Esophagus squamous epithelium (tissue), 5 donors: Measurements from ENCODE around the gene SLC4A1. TPM values are rescaled to one million over a fixed set of nuclear protein-coding genes. Genes with fewer than 3 reads are reported as not detected.

Source experiments
- DNase-seq: peaks from one replicate; lab custom pipeline; 2025; lab: John Stamatoyannopoulos, UW
- H3K27ac ChIP-seq, 4 donors: fragments of 200-600 bp; sonication (generic); one replicate each; pipeline ENCODE4 v1.5.1; 2016 to 2019; ENCODE audit warnings: mild to moderate bottlenecking in 1 of 4
- H3K27me3 ChIP-seq, 4 donors: fragments of 200-600 bp; sonication (generic); 1 replicate in 3 of 4; 2 replicates in 1 of 4; pipeline versions ENCODE4 v1.5.1 to v1.6.0; 2017 to 2021; ENCODE audit warnings: antibody characterized with exemption in 1 of 4
- H3K36me3 ChIP-seq, 3 donors: fragments of 200-600 bp; sonication (generic); one replicate each; pipeline ENCODE4 v1.5.1; 2016 to 2019
- H3K4me1 ChIP-seq, 3 donors: fragments of 200-600 bp; sonication (generic); one replicate each; pipeline ENCODE4 v1.5.1; 2017 to 2019
- H3K4me3 ChIP-seq, 4 donors: fragments of 200-600 bp; sonication (generic); 1 replicate in 3 of 4; 2 replicates in 1 of 4; pipeline ENCODE4 v1.5.1; 2016 to 2019; ENCODE audit warnings: mild to moderate bottlenecking in 2 of 4, moderate library complexity in 1 of 4
- H3K9me3 ChIP-seq, 3 donors: fragments of 200-600 bp; sonication (generic); one replicate each; pipeline ENCODE4 v1.5.1; 2016 to 2019
- CTCF ChIP-seq, 6 experiments: fragments of 450-650 bp in 4 of 6; fragments of 200-600 bp in 2 of 6; sonication (generic) in 2 of 6; IDR thresholded peaks; one replicate each; pipeline ENCODE4 v1.5.1; 2016 to 2019; ENCODE audit warnings: antibody characterized with exemption in 6 of 6, mild to moderate bottlenecking in 4 of 6, moderate library complexity in 4 of 6
- POLR2A ChIP-seq, 4 donors: fragments of 450-650 bp; IDR thresholded peaks; one replicate each; pipeline ENCODE4 v1.6.1; 2017; ENCODE audit warnings: antibody characterized with exemption in 4 of 4, mild to moderate bottlenecking in 4 of 4, moderate library complexity in 3 of 4
- WGBS, 2 donors: methylation state at CpG; one replicate each; pipeline ENCODE4 v1.1.5; 2018; 5-methylcytosine and 5-hydroxymethylcytosine counted together
- intact Hi-C: fragments of 100-400 bp; cut with DNase I; formaldehyde crosslinking; loops from one replicate; pipeline ENCODE4 v1.15.0; 2022
- total RNA-seq, 4 donors: library from RNA; depleted of rRNA; stranded (reverse); fragments of >200 nt; gene quantifications; one replicate each; pipeline ENCODE4 v1.1.0, GENCODE V29; 2016
- donor health status: DM: yes; HTN: yes; CAD: no.

The SLC4A1 gene
- total RNA-seq, 4 donors from 2014 or later: not detected

- no peak for TF ChIP-seq POLR2A (IDR thresholded peaks at IDR 0.05)
- no peak for TF ChIP-seq CTCF (IDR thresholded peaks at IDR 0.05)
- intact Hi-C loops: no loop called here
These were observed 4.5 kb downstream of the SLC4A1 start for GRCh38 chr17:44263345-44263902.

DNA sequence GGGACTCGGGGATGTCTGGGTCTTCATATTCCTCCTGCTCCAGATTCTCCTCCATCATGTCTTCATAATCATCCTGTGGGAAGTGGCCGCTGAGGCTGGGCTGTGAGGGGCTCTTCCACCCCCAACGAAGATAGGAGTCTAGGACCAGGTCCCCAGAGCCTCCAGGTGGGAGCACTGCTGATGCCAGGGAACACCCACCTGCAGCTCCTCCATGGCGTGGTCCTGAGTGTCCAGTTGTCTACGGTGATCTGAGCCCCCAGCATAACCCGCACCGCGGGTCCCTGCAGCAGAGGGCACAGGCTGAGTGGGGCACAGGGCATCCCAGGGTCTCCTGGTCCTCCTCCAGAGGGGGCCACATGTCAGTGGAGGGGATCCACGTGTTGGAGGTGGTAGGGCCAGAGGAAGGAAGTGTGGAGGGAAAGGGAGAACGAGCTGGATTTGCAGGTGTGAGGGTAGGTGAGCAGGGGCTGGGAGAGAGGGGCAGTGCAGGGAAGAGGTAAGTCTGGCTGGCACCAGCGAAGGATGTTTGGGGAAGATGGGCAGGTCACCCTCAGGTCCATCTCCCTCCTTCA is 5.2 kb downstream of the SLC4A1 start:
- H3K9me3 ChIP-seq: no peaks in the 10 kb centered on the region
- H3K27me3 ChIP-seq: peaks cover 0 to 8% (median 0%) of the 10 kb centered on the region in 4 donors
- no peak overlapping the region for H3K27ac ChIP-seq
- TF ChIP-seq POLR2A (IDR thresholded peaks at IDR 0.05) (no peak), CTCF (IDR thresholded peaks at IDR 0.05) (no peak)
- no peaks in the 10 kb centered on the region for H3K4me1 ChIP-seq
- no peak overlapping the region for H3K4me3 ChIP-seq
- WGBS, 2 donors: 50 to 74% methylated on average over 4 to 8 of the region's 11 CpGs
- intact Hi-C loops: no loop called here
- DNase-seq: no peak
- no peaks in the 10 kb centered on the region for H3K36me3 ChIP-seq

More at GRCh38 chr17:44263345-44263902, 4.5 kb downstream of the SLC4A1 start:
- no peak overlapping the region for H3K4me3 ChIP-seq
- no peak overlapping the region for H3K27ac ChIP-seq
- DNase-seq: no peak
- WGBS, 2 donors: 83 to 89% methylated on average over 5 to 7 of the region's 7 CpGs
- no peaks in the 10 kb centered on the region for H3K4me1 ChIP-seq
- H3K36me3 ChIP-seq: no peaks in the 10 kb centered on the region
- no peaks in the 10 kb centered on the region for H3K9me3 ChIP-seq
- H3K27me3 ChIP-seq: peaks cover 0 to 8% (median 0%) of the 10 kb centered on the region in 4 donors

GRCh38 chr17:44260296-44260695 is 7.6 kb downstream of the SLC4A1 start:
- no peaks in the 10 kb centered on the region for H3K9me3 ChIP-seq
- H3K4me1 ChIP-seq: no peaks in the 10 kb centered on the region
- intact Hi-C loops: no loop called here
- TF ChIP-seq POLR2A (IDR thresholded peaks at IDR 0.05) (no peak), CTCF (IDR thresholded peaks at IDR 0.05) (no peak)
- H3K27ac ChIP-seq: no peak overlapping the region
- H3K4me3 ChIP-seq: no peak overlapping the region
- H3K36me3 ChIP-seq: no peaks in the 10 kb centered on the region
- WGBS, 2 donors: 70 to 91% methylated on average over 4 of the region's 6 CpGs
- no peak for DNase-seq
- H3K27me3 ChIP-seq: peaks cover 0 to 8% (median 0%) of the 10 kb centered on the region in 4 donors

DNA sequence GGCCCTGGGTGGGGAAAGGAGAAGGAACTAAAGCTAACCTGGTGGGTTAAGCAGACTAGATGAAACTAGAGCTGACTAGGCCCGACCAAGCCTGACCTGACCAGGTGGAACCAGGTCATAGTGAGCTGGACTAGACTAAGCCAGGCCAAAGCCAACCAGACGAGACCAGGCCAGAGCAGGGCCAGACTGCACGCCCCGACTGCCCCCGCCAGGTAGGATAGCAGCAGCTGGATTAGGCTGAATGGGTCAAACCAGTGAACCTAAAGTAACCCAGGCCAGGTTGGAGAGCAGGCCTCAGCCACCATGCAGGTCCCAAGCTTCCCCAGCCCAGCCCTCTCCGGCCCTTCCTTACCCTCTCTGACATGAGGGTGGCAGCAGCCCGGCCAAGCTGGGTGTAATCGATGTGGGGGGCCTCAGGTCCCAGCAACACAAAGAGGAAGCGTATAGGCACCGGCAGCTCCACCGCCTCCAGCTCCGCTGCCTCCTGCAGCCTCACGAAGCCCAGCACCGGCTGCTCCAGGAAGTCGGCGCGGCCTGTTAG is 9.1 kb downstream of the SLC4A1 start:
- DNase-seq: no peak
- H3K27me3 ChIP-seq: peaks cover 0 to 18% (median 0%) of the 10 kb centered on the region in 4 donors
- H3K4me3 ChIP-seq: no peak overlapping the region
- H3K4me1 ChIP-seq: no peaks in the 10 kb centered on the region
- no peaks in the 10 kb centered on the region for H3K36me3 ChIP-seq
- WGBS, 2 donors: 45 to 83% methylated on average over 2 to 4 of the region's 17 CpGs
- no peak for TF ChIP-seq CTCF (IDR thresholded peaks at IDR 0.05)
- TF ChIP-seq POLR2A (IDR thresholded peaks at IDR 0.05): no peak
- no peaks in the 10 kb centered on the region for H3K9me3 ChIP-seq
- intact Hi-C loops: no loop called here
- H3K27ac ChIP-seq: no peak overlapping the region
